DND-41 (cell line): ENCODE measurements around the gene PRIM1.
A peak's percentile ranks its signal among the peaks of the same experiment; 100 is the strongest.

Experiments
- ATAC-seq: fragments of 200-7000 bp; cut with Tn5 transposase; 3 replicates; pipeline ENCODE4 v1.9.1; 2021; ENCODE audit warnings: low read depth; ENCODE audit not compliant: insufficient read depth
- DNase-seq: peaks from one replicate; pipeline ENCODE4 v3.0.0-alpha.2; 2020
- H2AFZ ChIP-seq: 2 replicates; pipeline ENCODE4 v1.6.0; 2012; ENCODE audit warnings: low read depth, low read length
- H3K27ac ChIP-seq: 2 replicates; pipeline ENCODE4 v1.5.1; 2012; ENCODE audit warnings: low read length, inconsistent platforms
- H3K27me3 ChIP-seq: fragments of 200-600 bp; sonication (generic); 2 replicates; pipeline ENCODE4 v1.6.0; 2012; ENCODE audit warnings: low read length, mild to moderate bottlenecking, inconsistent platforms; ENCODE audit not compliant: insufficient read depth, poor library complexity
- H3K36me3 ChIP-seq: 2 replicates; pipeline ENCODE4 v1.5.1; 2012; ENCODE audit warnings: low read length, inconsistent platforms; ENCODE audit not compliant: insufficient read depth
- H3K4me1 ChIP-seq: 2 replicates; pipeline ENCODE4 v1.5.1; 2012; ENCODE audit warnings: mild to moderate bottlenecking, low read length; ENCODE audit not compliant: insufficient read depth
- H3K4me2 ChIP-seq: 2 replicates; pipeline ENCODE4 v1.6.0; 2012; ENCODE audit warnings: mild to moderate bottlenecking, moderate library complexity, low read length, inconsistent platforms; ENCODE audit not compliant: insufficient read depth
- H3K4me3 ChIP-seq, 2 experiments: fragments of 200-600 bp in 1 of 2; shearing (Covaris generic) in 1 of 2; 2 replicates each; pipeline ENCODE4 v1.5.1; 2012 to 2016; ENCODE audit warnings: inconsistent platforms in 2 of 2, low read length in 2 of 2, mild to moderate bottlenecking in 2 of 2, low read depth in 1 of 2, moderate library complexity in 1 of 2
- H3K79me2 ChIP-seq: 2 replicates; pipeline ENCODE4 v1.6.0; 2012; ENCODE audit warnings: low read length, inconsistent platforms; ENCODE audit not compliant: insufficient read depth
- H3K9ac ChIP-seq: 2 replicates; pipeline ENCODE4 v1.6.0; 2012; ENCODE audit warnings: low read depth, mild to moderate bottlenecking, inconsistent platforms, low read length, moderate library complexity
- H3K9me3 ChIP-seq: 2 replicates; pipeline ENCODE4 v1.5.1; 2012; ENCODE audit warnings: low read length, moderate library complexity, mild to moderate bottlenecking, inconsistent platforms; ENCODE audit not compliant: insufficient read depth, severe bottlenecking
- H4K20me1 ChIP-seq: 2 replicates; pipeline ENCODE4 v1.6.0; 2012; ENCODE audit warnings: low read length; ENCODE audit not compliant: insufficient read depth
- CTCF ChIP-seq: IDR thresholded peaks from 2 replicates; pipeline ENCODE4 v1.5.1; 2012; ENCODE audit warnings: borderline replicate concordance, low read length, moderate library complexity, mild to moderate bottlenecking; ENCODE audit not compliant: poor library complexity, severe bottlenecking; ENCODE audit errors: extremely low read depth
- EZH2 ChIP-seq: IDR thresholded peaks from 3 replicates; pipeline ENCODE4 v1.6.1; 2012; ENCODE audit warnings: borderline replicate concordance, low read depth, mild to moderate bottlenecking, moderate library complexity, low read length, inconsistent platforms; ENCODE audit not compliant: severe bottlenecking

The PRIM1 gene

GRCh38 chr12:56682323-56682722 lies 69.8 kb downstream of the PRIM1 start:
- Histone ChIP-seq H3K4me3 (no peak overlapping the region), H3K4me2 (peak overlapping the region; percentile 45; the same call in 1 of the 2 replicates), H3K79me2 (peaks cover 99% of the 10 kb centered on the region), H4K20me1 (peaks cover 89% of the 10 kb centered on the region), H3K27ac (no peak overlapping the region), H3K9ac (peak overlapping the region; percentile 17; the same call in 1 of the 2 replicates), H3K9me3 (no peaks in the 10 kb centered on the region), H2AFZ (no peak overlapping the region), H3K36me3 (peaks cover 81% of the 10 kb centered on the region), H3K4me1 (peaks cover 71% of the 10 kb centered on the region), H3K27me3 (no peaks in the 10 kb centered on the region)
- ATAC-seq (no peak), DNase-seq (peak; percentile 3)
- TF ChIP-seq CTCF (no peak), EZH2 (no peak)
